HG02798 (cell line): ENCODE measurements around the gene MARCHF4.

Source experiments
- ATAC-seq: cut with Tn5 transposase; IDR thresholded peaks from one replicate; pipeline ENCODE4 v1.9.1; 2021; ENCODE audit warnings: mild to moderate bottlenecking; ENCODE audit not compliant: unreplicated experiment, poor library complexity

Gene MARCHF4, protein sequence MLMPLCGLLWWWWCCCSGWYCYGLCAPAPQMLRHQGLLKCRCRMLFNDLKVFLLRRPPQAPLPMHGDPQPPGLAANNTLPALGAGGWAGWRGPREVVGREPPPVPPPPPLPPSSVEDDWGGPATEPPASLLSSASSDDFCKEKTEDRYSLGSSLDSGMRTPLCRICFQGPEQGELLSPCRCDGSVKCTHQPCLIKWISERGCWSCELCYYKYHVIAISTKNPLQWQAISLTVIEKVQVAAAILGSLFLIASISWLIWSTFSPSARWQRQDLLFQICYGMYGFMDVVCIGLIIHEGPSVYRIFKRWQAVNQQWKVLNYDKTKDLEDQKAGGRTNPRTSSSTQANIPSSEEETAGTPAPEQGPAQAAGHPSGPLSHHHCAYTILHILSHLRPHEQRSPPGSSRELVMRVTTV

DNA sequence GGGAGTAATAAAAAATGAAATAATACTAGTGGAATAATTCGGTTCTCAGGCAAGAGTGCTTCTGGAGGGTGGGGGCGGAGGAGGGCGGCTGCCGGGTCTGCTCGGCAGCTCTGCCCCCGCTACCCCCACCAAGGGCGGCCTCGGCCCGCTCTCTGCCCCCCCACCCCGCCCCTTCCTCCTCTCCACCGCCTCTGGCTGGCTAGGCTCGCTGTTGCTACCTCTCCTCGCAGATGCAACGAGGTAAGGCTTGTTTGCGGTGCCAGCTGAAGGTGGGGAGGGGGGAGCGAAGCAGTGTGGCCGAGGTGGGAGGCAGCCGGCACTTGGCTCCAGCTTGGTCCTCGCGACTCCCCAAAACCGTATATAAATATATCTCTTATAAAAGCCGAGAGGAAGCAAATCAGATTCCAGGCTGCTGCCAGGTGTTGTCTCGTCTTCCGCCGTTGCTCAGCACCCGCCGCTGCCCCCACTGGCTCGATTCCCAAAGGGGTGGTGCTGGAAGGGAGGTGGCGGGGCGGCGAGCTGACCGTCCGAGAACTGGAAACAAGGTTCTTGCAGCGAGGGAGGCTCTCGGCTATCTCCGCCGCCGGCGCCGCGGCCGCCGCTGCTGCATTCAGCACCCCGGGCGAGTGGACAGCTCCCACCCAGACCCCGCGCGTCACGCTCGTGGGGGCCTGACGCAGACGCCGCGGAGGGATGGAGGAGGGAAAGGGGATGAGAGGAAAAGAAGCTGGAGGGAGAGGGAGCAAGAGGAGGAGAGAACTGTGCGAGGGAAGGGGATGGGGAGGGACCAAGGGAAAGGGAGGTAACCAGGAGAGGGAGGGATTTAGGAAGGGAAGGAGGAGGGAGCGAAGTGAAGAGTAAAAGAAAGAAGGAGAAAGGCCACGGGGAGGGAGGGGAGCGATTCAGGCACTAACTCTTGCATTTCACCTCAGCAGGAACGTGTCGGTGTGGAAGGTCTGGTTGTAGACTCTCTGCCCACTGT lies at the start of gene MARCHF4:
Gene MARCHF4, minus strand, starts transcription at position 763 of the 982 bp plus-strand sequence. CDS start 2,223 bp downstream, outside the sequence.
- ATAC-seq, result no peak

DNA sequence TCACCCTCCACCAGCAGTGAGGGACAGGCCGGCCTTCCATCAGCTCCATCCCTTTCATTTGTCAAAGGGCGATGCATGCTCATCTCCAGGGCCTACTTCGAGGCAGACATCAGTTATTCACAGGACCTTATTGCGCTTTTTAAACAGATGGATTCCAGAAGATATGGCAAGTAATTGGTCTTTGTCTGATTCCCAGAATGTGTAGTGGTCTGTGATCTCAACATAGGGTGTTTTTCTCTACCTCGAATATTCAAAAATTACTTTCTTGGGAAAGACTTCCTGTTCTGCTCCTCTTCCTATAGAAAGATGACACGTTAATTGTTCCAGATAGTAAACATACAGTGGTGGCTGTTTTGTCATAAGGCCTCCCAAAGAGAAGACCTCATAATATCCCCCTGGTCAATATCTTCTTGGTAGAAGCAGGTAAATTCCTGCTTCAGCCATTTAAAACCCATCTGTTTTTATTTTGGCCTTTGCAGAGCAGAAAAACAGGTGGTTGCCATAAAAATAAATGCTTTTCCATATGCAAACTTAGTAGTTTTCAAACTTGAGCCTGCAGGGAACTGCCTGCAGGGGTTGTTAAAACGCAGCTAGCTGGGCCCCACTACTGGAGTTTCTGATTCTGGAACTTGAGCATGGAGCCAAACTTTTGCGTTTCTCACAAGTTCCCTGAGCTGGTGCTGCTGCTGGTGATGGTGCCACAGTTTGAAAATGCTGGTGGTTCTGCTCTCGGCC lies 48.3 kb upstream of the MARCHF4 start:
- no peak for ATAC-seq

DNA sequence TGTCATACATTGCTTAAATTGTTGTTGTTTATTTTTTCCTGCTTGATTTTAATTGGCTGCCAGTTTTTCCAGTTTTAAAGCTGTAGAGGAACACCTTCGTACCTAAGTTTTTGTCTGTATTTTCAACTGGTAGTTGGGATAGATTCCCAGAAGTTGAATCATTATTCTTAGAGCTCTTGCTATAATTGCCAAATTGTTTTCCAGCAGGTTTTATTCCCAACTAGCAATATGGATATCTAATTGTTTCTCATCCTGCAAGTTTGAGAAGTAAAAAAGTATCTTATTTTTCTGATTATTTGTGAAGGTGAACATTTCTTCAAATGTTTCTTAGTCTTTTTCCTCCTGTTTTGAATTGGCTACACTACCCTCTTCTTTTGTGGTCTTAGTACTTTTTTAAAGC lies 46.7 kb upstream of the MARCHF4 start:
- no peak for ATAC-seq

DNA sequence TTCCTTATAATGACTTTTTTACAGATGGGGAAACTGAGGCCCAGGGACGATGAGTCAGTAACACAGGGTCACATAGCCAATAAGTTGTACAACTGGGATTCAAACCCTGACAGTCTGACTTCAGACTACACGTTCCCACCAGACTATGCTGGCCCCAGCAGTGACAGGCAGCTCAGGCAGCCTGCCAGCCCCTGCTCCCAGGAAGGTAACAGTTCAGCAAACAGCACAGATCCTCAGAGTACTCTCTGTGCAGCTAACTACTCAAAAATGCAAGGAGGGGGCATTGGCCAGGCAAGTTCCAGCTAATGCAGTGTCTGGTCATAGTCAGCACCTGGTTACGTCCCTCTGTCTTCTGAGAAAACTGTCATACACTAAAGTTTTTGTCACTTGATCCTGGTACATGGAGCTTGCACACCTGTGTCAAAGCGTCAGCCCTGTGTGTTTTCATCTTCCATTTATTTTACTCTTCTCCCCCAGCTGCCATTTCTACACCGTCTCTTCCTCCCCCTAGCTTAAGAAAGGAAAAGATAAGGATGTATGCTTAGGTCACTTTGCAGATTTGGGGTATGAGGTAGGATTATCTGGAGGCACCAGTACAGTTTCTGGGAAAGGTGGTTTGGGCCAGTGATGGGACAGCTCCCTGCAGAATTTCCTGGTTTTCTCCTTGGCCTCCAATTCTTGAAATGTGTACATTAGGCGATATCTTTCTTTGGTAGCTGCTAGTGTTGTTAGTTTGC lies 44.5 kb upstream of the MARCHF4 start:
- ATAC-seq, result no peak

DNA sequence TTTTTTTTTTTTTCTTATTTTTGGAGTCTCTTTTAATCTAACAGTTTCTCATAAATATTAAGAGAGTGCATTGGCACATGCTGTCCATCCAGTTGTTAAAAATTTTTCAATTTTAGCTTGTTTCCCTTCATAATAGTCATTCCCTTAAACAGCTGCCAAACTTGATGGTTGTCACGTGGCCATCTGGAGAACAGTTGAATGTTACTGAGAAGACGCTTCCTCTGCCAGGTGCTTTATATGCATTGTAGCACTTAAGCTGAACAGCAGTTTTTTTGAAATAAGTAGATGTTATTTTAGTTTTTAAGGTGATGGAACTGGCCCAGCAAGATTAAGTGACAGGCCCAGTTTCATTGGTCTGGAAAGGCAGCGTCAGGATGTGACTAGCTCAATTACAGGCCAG lies 43.3 kb upstream of the MARCHF4 start:
- ATAC-seq, result no peak

DNA sequence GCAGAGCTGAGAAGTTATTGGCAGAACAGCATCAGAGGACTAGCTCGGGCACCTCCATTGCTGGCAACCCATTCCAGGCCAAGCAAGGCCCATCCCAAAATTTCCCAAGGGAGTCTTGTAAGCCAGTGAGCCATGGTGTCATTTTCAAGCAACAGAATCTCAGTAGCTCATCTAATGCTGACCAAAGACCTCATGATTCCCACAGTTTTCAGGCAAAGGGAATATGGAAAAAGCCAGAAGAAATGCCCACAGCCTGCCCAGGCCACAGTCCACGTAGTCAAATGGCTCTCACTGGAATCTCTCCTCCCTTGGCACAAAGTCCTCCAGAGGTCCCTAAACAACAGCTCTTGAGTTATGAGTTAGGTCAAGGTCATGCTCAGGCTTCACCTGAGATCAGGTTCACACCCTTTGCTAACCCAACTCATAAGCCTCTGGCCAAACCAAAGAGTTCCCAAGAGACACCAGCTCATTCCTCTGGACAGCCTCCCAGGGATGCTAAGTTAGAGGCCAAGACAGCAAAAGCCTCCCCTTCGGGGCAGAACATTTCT lies 42.6 kb upstream of the MARCHF4 start:
- no peak for ATAC-seq

DNA sequence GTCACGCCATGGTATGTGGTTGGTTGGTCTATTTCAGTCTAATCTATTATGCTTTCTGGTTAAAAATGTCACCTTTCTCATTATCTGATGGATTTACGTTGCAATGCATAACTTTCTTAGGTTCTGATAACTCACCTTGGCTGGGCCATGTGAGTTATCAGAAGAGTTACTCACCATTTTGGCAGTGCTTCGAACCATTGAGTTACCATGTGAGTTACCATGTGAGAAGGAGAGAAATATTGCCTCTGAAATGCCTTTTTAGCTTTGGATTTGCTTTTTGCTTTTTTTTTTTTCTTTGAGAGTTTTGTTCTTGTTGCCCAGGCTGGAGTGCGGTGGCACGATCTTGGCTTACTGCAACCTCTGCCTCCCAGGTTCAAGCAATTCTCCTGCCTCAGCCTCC lies 41.6 kb upstream of the MARCHF4 start:
- no peak for ATAC-seq

DNA sequence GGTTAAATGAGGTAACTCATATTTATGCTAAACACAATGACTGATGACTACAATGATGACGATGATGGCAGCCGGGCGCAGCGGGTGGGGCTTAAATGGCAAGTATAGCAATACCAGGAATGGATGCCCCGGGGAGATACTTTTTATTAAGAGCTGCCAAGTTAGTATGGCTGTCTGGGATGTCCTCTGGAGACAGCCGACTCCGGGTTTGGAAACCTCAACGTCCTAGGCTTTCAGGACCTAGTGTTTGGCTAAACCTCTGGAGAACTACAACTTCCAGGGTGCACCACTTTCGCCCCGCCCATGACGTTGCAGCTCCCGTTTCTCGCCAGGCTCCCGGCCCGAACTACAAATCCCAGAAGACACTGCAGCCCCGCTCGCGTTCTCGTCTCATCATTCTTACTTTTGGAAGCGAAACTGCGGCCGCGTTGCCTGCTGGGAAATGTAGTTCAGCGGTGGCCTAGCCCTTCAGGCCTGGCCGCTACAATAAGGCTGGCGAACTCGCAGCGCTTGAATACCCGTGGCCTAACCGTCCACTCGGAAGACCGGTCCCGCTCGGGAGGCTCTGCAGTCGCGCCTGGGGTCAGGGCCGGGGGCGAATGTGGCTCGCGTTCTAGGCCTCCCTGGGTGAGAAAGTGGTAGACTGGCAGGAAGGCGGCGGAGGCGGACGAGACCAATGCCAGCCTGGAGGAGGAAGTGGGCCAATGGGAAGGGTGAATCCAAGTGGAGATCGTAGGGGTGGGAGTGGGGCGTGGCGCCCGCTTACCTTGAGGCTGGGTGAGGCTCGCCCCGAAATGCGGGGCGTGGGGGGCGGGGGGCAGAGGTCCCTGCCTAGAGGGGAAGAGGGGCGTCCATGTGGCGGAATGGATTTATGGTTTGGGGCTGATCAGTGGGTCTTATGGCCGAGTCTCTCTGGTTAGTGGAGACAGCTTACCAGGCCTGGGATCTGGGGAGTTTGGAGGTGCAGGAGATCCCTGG lies 40.0 kb upstream of the MARCHF4 start, which contains the start of gene SMARCAL1:
Gene SMARCAL1, plus strand, starts transcription at position 463 of the 978 bp plus-strand sequence. CDS start 2,221 bp downstream, outside the sequence.
- peak; percentile 95 for ATAC-seq

DNA sequence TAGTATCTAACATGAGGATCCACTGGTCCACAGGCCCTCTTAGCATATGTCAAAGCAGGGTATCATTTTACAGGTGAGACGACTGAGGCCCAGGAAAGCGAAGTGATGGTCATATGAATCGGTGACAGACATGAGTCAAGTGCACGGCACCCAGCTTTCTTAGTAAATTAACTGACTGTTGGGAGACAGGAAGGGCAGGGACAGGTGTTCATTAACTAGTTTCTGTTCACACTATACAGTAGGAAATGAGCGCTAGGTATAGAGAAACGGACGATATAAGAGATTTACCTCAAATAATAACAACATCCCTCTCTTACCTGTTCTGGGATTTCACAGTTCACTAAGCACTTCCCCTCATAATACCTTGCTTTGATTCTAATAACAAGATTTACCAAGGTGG lies 38.3 kb upstream of the MARCHF4 start:
- ATAC-seq, result no peak

DNA sequence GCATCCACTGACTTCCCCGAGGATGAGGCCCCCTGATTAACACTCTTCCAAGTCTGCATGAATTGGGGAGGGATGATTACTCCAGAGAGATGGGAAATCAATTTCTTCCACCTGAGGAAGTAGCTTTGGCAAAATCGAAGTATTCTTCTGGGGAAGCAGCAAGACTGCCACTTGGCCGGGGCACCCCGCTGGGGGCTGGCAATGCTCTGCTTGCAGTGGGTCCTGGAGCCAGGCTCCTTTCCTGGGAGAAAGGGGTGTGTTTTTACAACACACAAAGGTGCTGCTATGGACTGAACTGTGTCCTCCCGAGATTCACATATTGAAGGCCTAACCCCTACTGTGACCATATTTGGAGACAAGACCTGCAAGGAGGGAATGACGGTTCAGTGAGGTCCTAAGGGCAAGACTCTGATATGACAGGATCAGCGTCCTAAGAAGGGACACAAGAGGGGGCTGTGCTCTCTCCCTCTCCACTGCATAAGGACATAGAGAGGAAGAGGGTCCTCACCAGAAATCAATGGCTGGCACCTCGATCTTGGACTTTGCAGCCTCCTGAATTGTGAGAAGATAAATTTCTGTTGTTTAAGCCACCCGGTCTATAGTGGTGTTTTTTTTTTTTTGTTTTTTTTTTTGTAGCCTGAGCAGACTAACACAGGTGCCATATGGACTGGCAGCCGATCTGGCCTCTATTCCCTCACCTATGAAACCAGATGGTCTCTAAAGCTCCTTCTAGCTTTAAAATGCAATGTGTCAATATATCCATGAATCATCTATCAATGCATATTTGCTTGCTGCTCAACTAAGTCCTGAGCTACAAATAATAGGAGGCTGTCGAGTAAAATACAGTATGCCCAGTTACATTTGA lies 36.4 kb upstream of the MARCHF4 start:
- no peak for ATAC-seq

DNA sequence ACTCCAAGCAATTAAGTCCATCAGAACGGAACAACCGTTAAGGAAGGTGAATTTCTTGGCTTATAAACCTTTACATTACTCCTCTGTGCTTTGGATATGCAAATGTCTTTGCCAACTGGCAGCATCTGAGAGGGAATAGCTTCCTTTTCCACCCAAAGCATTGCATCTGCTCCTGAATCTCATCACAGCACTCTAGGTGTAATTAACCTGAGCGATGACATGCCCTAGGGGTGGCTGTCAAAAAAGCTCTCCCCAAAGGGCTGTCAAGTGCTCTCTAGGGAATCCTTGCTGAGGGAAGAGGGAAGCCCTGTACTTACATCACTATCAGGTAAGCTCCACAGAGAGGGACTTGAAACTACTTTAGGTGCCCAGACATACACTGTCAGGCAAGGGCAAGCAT lies 34.5 kb upstream of the MARCHF4 start:
- no peak for ATAC-seq

DNA sequence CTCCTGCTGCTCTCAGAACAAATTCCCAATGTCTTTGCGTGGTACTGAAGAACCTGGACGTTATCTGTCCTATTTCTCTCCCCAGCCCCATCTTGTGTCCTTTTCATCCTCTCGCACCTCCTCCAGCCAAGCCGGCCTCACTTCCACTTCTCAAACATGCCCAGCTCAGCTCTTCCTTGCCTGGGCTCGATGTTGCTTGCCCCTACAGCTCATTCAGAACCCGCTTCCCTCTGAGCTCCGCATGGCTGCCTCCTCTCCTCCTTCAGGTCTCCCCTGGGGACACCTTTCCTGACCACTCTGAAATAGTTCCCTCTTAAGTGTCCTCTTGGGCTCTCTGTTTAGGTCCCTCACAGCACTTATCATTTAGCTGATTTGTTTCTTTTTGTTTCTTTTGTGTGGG lies 33.3 kb upstream of the MARCHF4 start:
- ATAC-seq, result no peak

DNA sequence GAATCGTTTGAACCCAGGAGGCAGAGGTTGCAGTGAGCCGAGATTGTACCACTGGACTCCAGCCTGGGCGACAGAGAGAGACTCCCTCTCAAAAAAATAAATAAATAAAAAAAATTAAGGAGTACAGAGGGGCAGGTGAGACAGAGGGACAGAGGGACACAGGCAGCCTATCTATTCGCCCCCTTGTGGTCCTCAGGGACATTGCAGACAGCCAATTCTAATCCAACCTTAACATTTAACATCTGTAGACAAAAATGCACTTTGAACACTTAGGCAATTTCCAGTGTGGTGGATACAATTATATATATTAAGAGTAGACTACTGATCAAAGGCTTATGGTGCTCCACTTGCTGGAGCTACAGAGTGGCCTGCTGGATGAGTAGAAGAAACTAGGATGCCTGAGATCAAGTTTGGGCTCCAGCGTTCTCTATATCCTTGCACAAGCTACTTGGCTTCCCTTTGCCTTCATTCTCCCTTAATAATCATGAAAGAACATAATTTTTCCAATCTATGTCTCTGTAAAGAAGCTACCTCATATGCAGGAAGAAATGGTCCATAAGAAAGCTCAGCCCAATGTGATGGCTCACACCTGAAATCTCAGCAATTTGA lies 31.8 kb upstream of the MARCHF4 start:
- peak; percentile 64 for ATAC-seq

DNA sequence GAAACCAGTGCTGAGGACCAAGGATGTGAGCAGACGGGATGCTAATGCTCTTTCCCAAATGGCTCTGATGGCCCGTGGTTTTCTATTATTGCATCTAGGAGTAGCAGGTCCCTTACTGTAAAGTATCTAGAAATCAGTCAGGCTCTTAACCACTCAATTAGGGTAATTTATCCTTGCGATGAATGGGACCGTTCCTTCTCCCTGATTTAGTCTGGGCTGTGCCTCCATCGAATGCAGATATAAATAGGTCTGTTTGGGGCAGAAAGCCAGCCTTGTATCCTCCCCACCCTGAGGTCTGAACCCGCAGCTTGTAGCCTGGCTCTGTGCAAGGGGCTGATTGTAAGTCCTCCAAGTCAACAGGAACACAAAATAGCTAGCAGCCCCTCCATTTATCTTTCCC lies 30.5 kb upstream of the MARCHF4 start:
- ATAC-seq, result no peak

DNA sequence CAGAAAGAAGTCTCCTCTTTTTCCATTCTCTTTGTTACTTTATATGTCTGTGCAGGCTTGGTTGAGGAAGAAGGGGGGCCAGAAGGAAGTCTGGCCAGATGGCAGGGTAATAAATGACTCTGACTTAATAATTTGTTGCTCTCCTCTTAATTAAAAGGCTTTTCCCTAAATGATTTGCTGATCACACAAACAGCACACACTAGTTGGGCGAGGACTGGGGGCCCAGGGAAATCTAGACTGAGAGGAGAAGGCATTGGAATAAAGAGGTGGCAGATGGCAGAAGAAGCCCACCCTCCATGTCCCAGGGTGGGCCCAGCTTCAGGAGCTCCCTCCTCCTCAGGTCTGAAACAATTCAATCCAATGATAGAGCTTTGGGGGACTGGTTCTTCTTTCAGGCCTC lies 27.3 kb upstream of the MARCHF4 start:
- no peak for ATAC-seq

DNA sequence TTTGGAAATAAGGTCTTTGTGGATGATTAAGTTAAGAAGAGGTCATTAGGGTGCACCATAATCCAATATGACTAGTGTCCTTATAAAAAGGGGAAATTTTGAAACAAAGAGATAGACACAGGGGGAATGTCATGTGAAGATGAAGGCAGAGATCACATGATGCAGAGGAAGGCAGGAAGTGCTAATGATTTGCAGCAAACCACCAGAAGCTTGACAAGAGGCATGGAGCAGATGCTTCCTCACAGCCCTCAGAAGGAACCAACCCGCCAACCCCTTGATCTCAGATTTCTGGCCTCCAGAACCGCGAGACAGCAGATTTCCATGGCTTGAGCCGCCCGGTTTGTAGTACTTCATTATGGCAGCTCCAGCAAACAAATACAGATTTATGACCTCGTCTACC lies 22.6 kb upstream of the MARCHF4 start:
- no peak for ATAC-seq
